Measurements from ENCODE around the gene SLC25A42.

- no peak for TF ChIP-seq CTCF (conservative IDR thresholded peaks at IDR 0.05; ENCODE audit: low read depth, low read length)
- TF ChIP-seq EZH2 (IDR thresholded peaks at IDR 0.05; ENCODE audit: borderline replicate concordance, low read depth, low read length, poor library complexity, severe bottlenecking) = no peak
These were observed 87.6 kb downstream of the SLC25A42 start for GRCh38 chr19:19151418-19151817.

Measured in A673 (cell line).